Measurements from ENCODE around the gene PIEZO1. TPM values are rescaled to one million over a fixed set of nuclear protein-coding genes. Genes with fewer than 3 reads are reported as not detected.

PIEZO1 gene
- total RNA-seq, 1 donor from 2014 or later: 37.7 TPM

GRCh38 chr16:88830258-88830657 is 45.2 kb upstream of the PIEZO1 start:
- no peak for TF ChIP-seq CTCF (IDR thresholded peaks at IDR 0.05; ENCODE audit: unreplicated experiment)
- H3K27me3 Mint-ChIP-seq: no peaks in the 10 kb centered on the region
- no peaks in the 10 kb centered on the region for H3K36me3 Mint-ChIP-seq (ENCODE audit: insufficient read depth)
- DNase-seq (ENCODE audit: low spot score, unreplicated experiment): no peak
- H3K4me3 Mint-ChIP-seq (ENCODE audit: low read depth): no peak overlapping the region
- H3K9me3 Mint-ChIP-seq (ENCODE audit: low read depth): no peaks in the 10 kb centered on the region
- H3K4me1 Mint-ChIP-seq (ENCODE audit: low read depth): no peaks in the 10 kb centered on the region
- no peak overlapping the region for H3K27ac Mint-ChIP-seq

GRCh38 chr16:88828711-88829110 is 43.7 kb upstream of the PIEZO1 start:
- H3K4me3 Mint-ChIP-seq (ENCODE audit: low read depth): no peak overlapping the region
- no peak for DNase-seq (ENCODE audit: low spot score, unreplicated experiment)
- H3K4me1 Mint-ChIP-seq (ENCODE audit: low read depth): no peaks in the 10 kb centered on the region
- no peak overlapping the region for H3K27ac Mint-ChIP-seq
- no peaks in the 10 kb centered on the region for H3K36me3 Mint-ChIP-seq (ENCODE audit: insufficient read depth)
- no peaks in the 10 kb centered on the region for H3K9me3 Mint-ChIP-seq (ENCODE audit: low read depth)
- TF ChIP-seq CTCF (IDR thresholded peaks at IDR 0.05; ENCODE audit: unreplicated experiment): no peak
- no peaks in the 10 kb centered on the region for H3K27me3 Mint-ChIP-seq

GRCh38 chr16:88827727-88828126 is 42.7 kb upstream of the PIEZO1 start:
- no peaks in the 10 kb centered on the region for H3K4me1 Mint-ChIP-seq (ENCODE audit: low read depth)
- no peak for TF ChIP-seq CTCF (IDR thresholded peaks at IDR 0.05; ENCODE audit: unreplicated experiment)
- no peaks in the 10 kb centered on the region for H3K36me3 Mint-ChIP-seq (ENCODE audit: insufficient read depth)
- H3K27ac Mint-ChIP-seq: no peak overlapping the region
- H3K9me3 Mint-ChIP-seq (ENCODE audit: low read depth): no peaks in the 10 kb centered on the region
- no peak for DNase-seq (ENCODE audit: low spot score, unreplicated experiment)
- H3K27me3 Mint-ChIP-seq: no peaks in the 10 kb centered on the region
- H3K4me3 Mint-ChIP-seq (ENCODE audit: low read depth): no peak overlapping the region

- Mint-ChIP-seq H3K4me1 (ENCODE audit: low read depth) (no peaks in the 10 kb centered on the region), H3K27ac (no peak overlapping the region), H3K27me3 (no peaks in the 10 kb centered on the region), H3K4me3 (ENCODE audit: low read depth) (no peak overlapping the region), H3K9me3 (ENCODE audit: low read depth) (no peaks in the 10 kb centered on the region), H3K36me3 (ENCODE audit: insufficient read depth) (no peaks in the 10 kb centered on the region)
- TF ChIP-seq CTCF (IDR thresholded peaks at IDR 0.05; ENCODE audit: unreplicated experiment): no peak
- DNase-seq (ENCODE audit: low spot score, unreplicated experiment): no peak
Observed at GRCh38 chr16:88826070-88826840, 41.2 kb upstream of the PIEZO1 start.

- TF ChIP-seq CTCF (IDR thresholded peaks at IDR 0.05; ENCODE audit: unreplicated experiment): no peak
- Mint-ChIP-seq H3K27ac (no peak overlapping the region), H3K36me3 (ENCODE audit: insufficient read depth) (no peaks in the 10 kb centered on the region), H3K9me3 (ENCODE audit: low read depth) (no peaks in the 10 kb centered on the region), H3K27me3 (no peaks in the 10 kb centered on the region), H3K4me1 (ENCODE audit: low read depth) (no peaks in the 10 kb centered on the region), H3K4me3 (ENCODE audit: low read depth) (no peak overlapping the region)
- DNase-seq (ENCODE audit: low spot score, unreplicated experiment): no peak
Observed at GRCh38 chr16:88825146-88825545, 40.1 kb upstream of the PIEZO1 start.
